GM12874 (cell line): ENCODE results near the gene CABLES2.

ENCODE experiments used
- CTCF ChIP-seq: IDR thresholded peaks from 2 replicates; pipeline ENCODE4 v1.5.1; 2011; ENCODE audit warnings: low read depth, mild to moderate bottlenecking, control low read depth, low read length, moderate library complexity; ENCODE audit not compliant: insufficient read depth

Gene CABLES2

GRCh38 chr20:62409931-62410745 is 3.1 kb upstream of the CABLES2 start:
- peak; percentile 64 for TF ChIP-seq CTCF

- TF ChIP-seq CTCF, result no peak
Measured at GRCh38 chr20:62409086-62409853, 2.2 kb upstream of the CABLES2 start.

- no peak for TF ChIP-seq CTCF
Measured at GRCh38 chr20:62408640-62409039, 1.6 kb upstream of the CABLES2 start.

- TF ChIP-seq CTCF, result no peak
Measured at GRCh38 chr20:62408055-62408454, 970 bp upstream of the CABLES2 start.

GRCh38 chr20:62406635-62407176 is 379 bp downstream of the CABLES2 start:
- no peak for TF ChIP-seq CTCF

- TF ChIP-seq CTCF, result no peak
Measured at GRCh38 chr20:62405981-62406513, 1.0 kb downstream of the CABLES2 start.
